ENCODE results near the gene CMSS1.

Gene CMSS1

GRCh38 chr3:99843590-99844258, 26.1 kb downstream of the CMSS1 start:
- H3K9ac ChIP-seq (ENCODE audit: low read length) = no peak overlapping the region
- H3K4me3 ChIP-seq (ENCODE audit: low read depth, low read length, poor library complexity, severe bottlenecking) = no peak overlapping the region
- H3K9me2 ChIP-seq (ENCODE audit: low read depth, low read length) = no peaks in the 10 kb centered on the region
- TF ChIP-seq CTCF (IDR thresholded peaks at IDR 0.05; ENCODE audit: low read length) = no peak
- TF ChIP-seq EZH2 (IDR thresholded peaks at IDR 0.05; ENCODE audit: borderline replicate concordance, low read length) = no peak
- H3K27ac ChIP-seq (ENCODE audit: low read depth, low read length, poor library complexity, severe bottlenecking) = no peak overlapping the region
- no peaks in the 10 kb centered on the region for H3K27me3 ChIP-seq (ENCODE audit: insufficient read depth, low read length)
- H3K4me2 ChIP-seq (ENCODE audit: low read length) = no peak overlapping the region
- peaks cover 12% of the 10 kb centered on the region for H3K4me1 ChIP-seq (ENCODE audit: insufficient read depth, low read length, severe bottlenecking)
- H4K20me1 ChIP-seq (ENCODE audit: insufficient read depth, low read length) = no peaks in the 10 kb centered on the region
- no peak overlapping the region for H2AFZ ChIP-seq (ENCODE audit: low read length)
- H3K79me2 ChIP-seq (ENCODE audit: insufficient read depth, low read length) = no peaks in the 10 kb centered on the region
- no peaks in the 10 kb centered on the region for H3K9me3 ChIP-seq (ENCODE audit: low read length)
- H3K36me3 ChIP-seq (ENCODE audit: insufficient read depth, low read length) = no peaks in the 10 kb centered on the region
- no peaks in the 10 kb centered on the region for H3F3A ChIP-seq (ENCODE audit: insufficient read depth, low read length)

GRCh38 chr3:99845331-99845730, 27.7 kb downstream of the CMSS1 start:
- Histone ChIP-seq H3K9ac (ENCODE audit: low read length) (no peak overlapping the region), H3K79me2 (ENCODE audit: insufficient read depth, low read length) (no peaks in the 10 kb centered on the region), H3K9me3 (ENCODE audit: low read length) (no peaks in the 10 kb centered on the region), H3K9me2 (ENCODE audit: low read depth, low read length) (no peaks in the 10 kb centered on the region), H3K36me3 (ENCODE audit: insufficient read depth, low read length) (no peaks in the 10 kb centered on the region), H3F3A (ENCODE audit: insufficient read depth, low read length) (no peaks in the 10 kb centered on the region), H3K4me3 (ENCODE audit: low read depth, low read length, poor library complexity, severe bottlenecking) (no peak overlapping the region), H3K4me1 (ENCODE audit: insufficient read depth, low read length, severe bottlenecking) (peaks cover 12% of the 10 kb centered on the region), H3K27me3 (ENCODE audit: insufficient read depth, low read length) (no peaks in the 10 kb centered on the region), H3K27ac (ENCODE audit: low read depth, low read length, poor library complexity, severe bottlenecking) (no peak overlapping the region), H2AFZ (ENCODE audit: low read length) (no peak overlapping the region), H3K4me2 (ENCODE audit: low read length) (no peak overlapping the region), H4K20me1 (ENCODE audit: insufficient read depth, low read length) (no peaks in the 10 kb centered on the region)
- TF ChIP-seq CTCF (IDR thresholded peaks at IDR 0.05; ENCODE audit: low read length) = no peak
- no peak for TF ChIP-seq EZH2 (IDR thresholded peaks at IDR 0.05; ENCODE audit: borderline replicate concordance, low read length)

- H3K79me2 ChIP-seq (ENCODE audit: insufficient read depth, low read length) = no peaks in the 10 kb centered on the region
- H3K27me3 ChIP-seq (ENCODE audit: insufficient read depth, low read length) = no peaks in the 10 kb centered on the region
- no peaks in the 10 kb centered on the region for H3K9me3 ChIP-seq (ENCODE audit: low read length)
- H3K9me2 ChIP-seq (ENCODE audit: low read depth, low read length) = no peaks in the 10 kb centered on the region
- H3K4me3 ChIP-seq (ENCODE audit: low read depth, low read length, poor library complexity, severe bottlenecking) = no peak overlapping the region
- no peaks in the 10 kb centered on the region for H3F3A ChIP-seq (ENCODE audit: insufficient read depth, low read length)
- no peak for TF ChIP-seq CTCF (IDR thresholded peaks at IDR 0.05; ENCODE audit: low read length)
- TF ChIP-seq EZH2 (IDR thresholded peaks at IDR 0.05; ENCODE audit: borderline replicate concordance, low read length) = no peak
- no peak overlapping the region for H3K4me2 ChIP-seq (ENCODE audit: low read length)
- no peak overlapping the region for H3K27ac ChIP-seq (ENCODE audit: low read depth, low read length, poor library complexity, severe bottlenecking)
- no peak overlapping the region for H2AFZ ChIP-seq (ENCODE audit: low read length)
- no peaks in the 10 kb centered on the region for H3K36me3 ChIP-seq (ENCODE audit: insufficient read depth, low read length)
- H3K4me1 ChIP-seq (ENCODE audit: insufficient read depth, low read length, severe bottlenecking) = peaks cover 12% of the 10 kb centered on the region
- no peaks in the 10 kb centered on the region for H4K20me1 ChIP-seq (ENCODE audit: insufficient read depth, low read length)
- no peak overlapping the region for H3K9ac ChIP-seq (ENCODE audit: low read length)
Observed at GRCh38 chr3:99845999-99846398, 28.3 kb downstream of the CMSS1 start.

All from OCI-LY1 (cell line).